ENCODE results near the gene FH.

Gene FH

DNA sequence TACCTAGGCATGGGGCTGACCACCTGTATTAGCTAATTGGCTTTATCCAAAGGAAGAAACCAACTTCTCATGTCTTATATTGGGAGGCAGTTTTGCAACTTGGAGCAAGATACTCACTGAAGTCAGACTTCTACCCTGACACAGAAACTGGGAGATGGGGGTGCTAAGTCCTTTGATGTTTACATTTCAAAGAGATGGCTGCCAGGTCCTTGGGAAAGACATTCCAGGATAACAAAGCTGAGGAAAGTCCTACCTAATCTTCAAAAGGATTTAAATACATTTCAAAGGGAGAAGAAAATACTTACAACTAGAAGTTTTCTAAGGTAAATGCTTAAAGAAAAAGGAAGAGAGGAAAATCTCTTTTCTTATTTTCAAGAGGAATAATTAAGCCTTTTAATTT, 62.1 kb downstream of the FH start:
- DNase-seq (ENCODE audit: low spot score): no peak

DNA sequence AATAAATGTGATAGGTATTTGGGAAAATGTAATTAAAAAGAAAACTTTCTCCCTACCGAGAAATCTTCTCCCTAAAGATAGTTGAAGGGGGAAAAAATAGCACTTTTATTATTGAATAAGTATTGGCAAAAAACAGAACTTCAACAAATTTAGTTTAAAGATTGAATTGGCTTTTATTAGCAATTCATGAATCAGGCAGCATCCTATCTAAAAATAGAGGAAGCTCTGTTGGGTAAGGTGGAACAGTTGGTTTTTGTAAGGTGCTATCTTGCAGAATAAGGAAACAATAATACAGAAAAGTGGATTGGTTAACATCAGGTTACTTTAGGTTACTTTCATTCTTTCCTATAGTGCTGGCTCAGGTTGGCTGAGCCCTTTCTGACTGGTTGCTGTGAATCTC, 62.8 kb downstream of the FH start:
- DNase-seq (ENCODE audit: low spot score): no peak

DNA sequence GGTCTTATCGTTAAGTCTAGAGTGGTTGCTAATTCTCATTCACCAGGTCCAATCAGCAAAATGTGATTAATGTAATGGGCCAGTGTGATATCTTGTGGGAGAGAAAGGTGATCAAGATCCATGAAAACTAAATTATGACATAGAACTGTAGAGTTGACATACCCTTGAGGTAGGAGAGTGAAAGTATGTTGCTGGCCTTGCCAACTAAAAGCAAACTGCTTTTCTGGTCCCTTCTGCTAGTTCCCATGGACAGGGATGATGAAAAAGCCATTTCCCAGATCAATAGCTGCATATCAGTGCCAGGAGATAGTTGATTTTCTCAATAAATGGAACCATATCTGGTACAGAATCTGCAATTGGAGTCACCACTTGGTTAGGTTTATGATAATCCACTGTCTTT, 65.8 kb downstream of the FH start:
- DNase-seq (ENCODE audit: low spot score): no peak

DNA sequence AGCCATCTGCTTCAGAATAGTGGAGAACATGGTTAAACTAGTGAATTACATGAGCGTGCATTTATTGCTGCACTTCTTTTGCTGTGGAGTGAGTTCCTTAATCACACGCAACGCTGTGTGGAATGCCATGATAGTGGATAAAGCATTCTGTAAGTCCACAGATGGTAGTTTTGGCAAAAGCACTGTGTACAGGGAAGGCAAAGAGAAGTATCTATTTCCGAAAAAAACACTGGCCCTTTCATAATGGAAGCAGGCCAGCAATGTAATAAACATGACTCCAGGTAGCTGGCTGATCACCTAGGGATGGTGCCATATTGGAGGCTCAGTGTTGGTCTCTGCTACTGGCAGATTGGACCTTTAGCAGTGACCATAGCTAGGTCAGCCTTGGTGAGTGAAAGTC, 67.6 kb downstream of the FH start:
- DNase-seq (ENCODE audit: low spot score): no peak

All from AG08395 (cell line).